Heart right ventricle (tissue), 16 donors: ENCODE results near the gene ALG1. TPM values are rescaled to one million over a fixed set of nuclear protein-coding genes. Genes with fewer than 3 reads are reported as not detected.

Source experiments
- ATAC-seq, 8 donors: fragments of 200-7000 bp; cut with Tn5 transposase; one replicate each; pipeline ENCODE4 v1.9.1; 2020; ENCODE audit warnings: mild to moderate bottlenecking in 8 of 8, moderate library complexity in 8 of 8, moderate number of reproducible peaks in 1 of 8
- DNase-seq, 2 donors: peaks; one replicate each; pipeline ENCODE4 v3.0.0-alpha.2; 2020
- H3K27ac ChIP-seq, 10 donors: fragments of 200-600 bp; sonication (generic) in 2 of 10; one replicate each; pipeline versions ENCODE4 v1.5.0 to v1.8.0; 2020 to 2022; ENCODE audit warnings: mild to moderate bottlenecking in 3 of 10
- H3K27me3 ChIP-seq, 7 donors: fragments of 200-600 bp; one replicate each; pipeline ENCODE4 v1.8.0; 2021 to 2022; ENCODE audit warnings: mild to moderate bottlenecking in 2 of 7
- H3K36me3 ChIP-seq, 9 donors: fragments of 200-600 bp; sonication (generic) in 1 of 9; one replicate each; pipeline versions ENCODE4 v1.5.0 to v1.8.0; 2020 to 2022; ENCODE audit warnings: mild to moderate bottlenecking in 2 of 9
- H3K4me1 ChIP-seq, 9 donors: fragments of 200-600 bp; sonication (generic) in 1 of 9; one replicate each; pipeline versions ENCODE4 v1.5.0 to v1.8.0; 2020 to 2022; ENCODE audit warnings: mild to moderate bottlenecking in 4 of 9
- H3K4me3 ChIP-seq, 10 donors: fragments of 200-600 bp; sonication (generic) in 2 of 10; one replicate each; pipeline versions ENCODE4 v1.5.0 to v1.8.0; 2020 to 2022; ENCODE audit warnings: mild to moderate bottlenecking in 7 of 10, moderate library complexity in 2 of 10
- H3K9me3 ChIP-seq, 11 donors: fragments of 200-600 bp in 10 of 11; sonication (generic) in 2 of 11; one replicate each; pipeline versions ENCODE4 v1.5.0 to v1.8.0; 2013 to 2022; ENCODE audit warnings: mild to moderate bottlenecking in 2 of 11, control low read depth in 1 of 11, moderate library complexity in 1 of 11
- WGBS, 2 donors: extraction: QIAGEN DNeasy Blood & Tissue Kit; methylation state at CpG; one replicate each; pipeline ENCODE4 v1.1.7; 2013; ENCODE audit warnings: inconsistent platforms in 1 of 2; 5-methylcytosine and 5-hydroxymethylcytosine counted together
- intact Hi-C, 10 donors: fragments of 100-400 bp; cut with DNase I; formaldehyde crosslinking; loops; one replicate each; pipeline versions ENCODE4 v1.11.1 to v1.14.2; 2022
- polyA plus RNA-seq, 2 donors: library from polyadenylated mRNA; stranded (reverse); fragments of 200-250 nt; gene quantifications; one replicate each; pipeline ENCODE4 v1.2.3, GENCODE V29; 2013
- total RNA-seq, 10 donors: library from RNA; stranded (reverse); fragmentation: NEBNext Ultra II Directional in 3 of 10; extraction: Animal tissue kit (Norgen Biotek cat#: 25700) in 3 of 10; gene quantifications; one replicate each; pipeline versions ENCODE4 v1.2.1 to v1.2.4, GENCODE V29; 2021 to 2023
- TF ChIP-seq, protein P1 (sequence below), 9 donors: fragments of 200-600 bp; sonication (generic) in 2 of 9; IDR thresholded peaks; one replicate each; pipeline versions ENCODE4 v1.5.0 to v1.8.0; 2021 to 2022; ENCODE audit warnings: antibody characterized with exemption in 9 of 9, mild to moderate bottlenecking in 5 of 9, moderate library complexity in 1 of 9
- donor health status: Arrhythmogenic right ventricular cardiomyopathy.
- donor health status: ischemic (EF 13 %, LVEDD 7.1; RV severe dilation, severe dysfunction).
- donor health status: healthy with polysubstance abuse.
- donor health status: DM: no; HTN: yes; CAD: no.
- donor health status: DM: no; HTN: no; CAD: no.
- donor health status: ischemic (EF 25% LVEDD 6.9; RV normal size, moderate dysfunction).
- donor health status: ischemic (EF 25% LVEDD 5.7; RV mildly dilated, moderate dysfunction).
- donor health status: healthy.
- donor health status: DM: yes; HTN: yes; CAD: no.
- donor health status: Ischemic cardiomyopathy.
- donor health status: ischemic (EF 35%, LVEDD 5.7; RV mildly dilated, moderate dysfunction).
- donor health status: nonischemic (EF 11% LVEDD 7.7; RV severe dilation, severe dysfunction).
- donor health status: DM: yes; HTN: yes; CAD: no.
- donor health status: PGD.
- donor health status: ischemic (EF 29% LVEDD 5.4; RV normal size, mild dysfunction).
- donor health status: nonischemic (EF 23%, LVEDD 6.1; RV moderate dilation, normal function).

ALG1 gene
- total and polyA plus RNA-seq, 12 donors = 4.9 to 13.7 (median 8.4) TPM

DNA sequence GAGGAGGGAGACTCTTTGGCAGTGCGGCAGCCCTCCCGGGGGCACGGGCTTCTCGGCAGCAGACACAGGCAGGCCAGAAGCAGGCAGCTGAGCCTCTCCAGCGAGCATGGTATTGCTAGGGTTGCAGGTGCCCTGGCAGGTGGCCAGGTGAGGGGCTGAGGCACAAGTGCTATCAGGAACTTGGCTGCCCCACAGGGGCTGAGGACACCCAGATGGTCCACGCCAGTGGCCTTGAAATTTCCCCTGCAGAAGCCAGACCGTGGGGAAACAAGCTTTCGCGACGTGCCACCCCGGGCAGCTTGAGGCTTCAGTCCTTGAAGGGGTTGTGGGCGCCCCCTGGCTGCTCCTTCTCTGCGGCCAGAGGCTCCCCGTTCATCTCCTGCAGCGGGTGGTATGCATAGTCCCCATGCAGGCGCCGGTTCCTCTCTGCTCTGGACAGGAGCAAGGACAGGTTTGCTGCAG, 46.4 kb upstream of the ALG1 start:
- Histone ChIP-seq H3K27me3 (no peaks in the 10 kb centered on the region), H3K9me3 (no peaks in the 10 kb centered on the region), H3K4me3 (no peak overlapping the region), H3K36me3 (peaks cover 0 to 30% (median 0%) of the 10 kb centered on the region in 9 donors), H3K27ac (no peak overlapping the region), H3K4me1 (peaks cover 0 to 13% (median 0%) of the 10 kb centered on the region in 9 donors)
- ATAC-seq (peak in 6 of 8 donors; percentile 18 to 69 (median 49)), DNase-seq (peak; percentile 33 to 46)
- 37 to 38% methylated on average over 17 of the region's 17 CpGs for WGBS, 2 donors
- TF ChIP-seq, protein P1, sequence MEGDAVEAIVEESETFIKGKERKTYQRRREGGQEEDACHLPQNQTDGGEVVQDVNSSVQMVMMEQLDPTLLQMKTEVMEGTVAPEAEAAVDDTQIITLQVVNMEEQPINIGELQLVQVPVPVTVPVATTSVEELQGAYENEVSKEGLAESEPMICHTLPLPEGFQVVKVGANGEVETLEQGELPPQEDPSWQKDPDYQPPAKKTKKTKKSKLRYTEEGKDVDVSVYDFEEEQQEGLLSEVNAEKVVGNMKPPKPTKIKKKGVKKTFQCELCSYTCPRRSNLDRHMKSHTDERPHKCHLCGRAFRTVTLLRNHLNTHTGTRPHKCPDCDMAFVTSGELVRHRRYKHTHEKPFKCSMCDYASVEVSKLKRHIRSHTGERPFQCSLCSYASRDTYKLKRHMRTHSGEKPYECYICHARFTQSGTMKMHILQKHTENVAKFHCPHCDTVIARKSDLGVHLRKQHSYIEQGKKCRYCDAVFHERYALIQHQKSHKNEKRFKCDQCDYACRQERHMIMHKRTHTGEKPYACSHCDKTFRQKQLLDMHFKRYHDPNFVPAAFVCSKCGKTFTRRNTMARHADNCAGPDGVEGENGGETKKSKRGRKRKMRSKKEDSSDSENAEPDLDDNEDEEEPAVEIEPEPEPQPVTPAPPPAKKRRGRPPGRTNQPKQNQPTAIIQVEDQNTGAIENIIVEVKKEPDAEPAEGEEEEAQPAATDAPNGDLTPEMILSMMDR (IDR thresholded peaks at IDR 0.05) = peak in 8 of 9 donors; percentile 11 to 56 (median 37)
- intact Hi-C loops = no loop called here

DNA sequence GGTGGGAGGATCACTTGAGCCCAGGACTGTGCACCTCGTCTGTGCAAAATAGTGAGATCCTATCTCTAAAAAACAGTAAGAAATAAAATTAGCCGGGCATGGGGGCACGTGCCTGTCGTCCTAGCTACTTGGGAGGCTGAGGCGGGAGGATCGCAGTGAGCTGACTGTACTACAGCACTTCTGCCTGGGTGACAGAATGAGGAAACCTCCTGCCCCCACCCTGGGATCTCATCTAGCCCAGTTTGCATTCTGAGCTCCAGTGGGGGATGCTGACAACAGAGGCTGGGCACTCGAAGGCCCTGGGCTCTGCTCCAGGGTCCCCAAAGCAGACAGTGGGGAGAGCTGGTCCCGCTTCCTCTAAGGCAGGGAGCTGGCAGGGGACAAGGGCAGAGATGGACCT, 45.0 kb upstream of the ALG1 start:
- intact Hi-C loops = no loop called here
- Histone ChIP-seq H3K4me3 (no peak overlapping the region), H3K4me1 (peaks cover 0 to 13% (median 0%) of the 10 kb centered on the region in 9 donors), H3K36me3 (peaks cover 0 to 40% (median 0%) of the 10 kb centered on the region in 9 donors), H3K27me3 (no peaks in the 10 kb centered on the region), H3K27ac (no peak overlapping the region), H3K9me3 (no peaks in the 10 kb centered on the region)
- WGBS, 2 donors = 90 to 92% methylated on average over 8 of the region's 8 CpGs
- TF ChIP-seq, protein P1 (IDR thresholded peaks at IDR 0.05) = no peak
- ATAC-seq = no peak
- DNase-seq = no peak

DNA sequence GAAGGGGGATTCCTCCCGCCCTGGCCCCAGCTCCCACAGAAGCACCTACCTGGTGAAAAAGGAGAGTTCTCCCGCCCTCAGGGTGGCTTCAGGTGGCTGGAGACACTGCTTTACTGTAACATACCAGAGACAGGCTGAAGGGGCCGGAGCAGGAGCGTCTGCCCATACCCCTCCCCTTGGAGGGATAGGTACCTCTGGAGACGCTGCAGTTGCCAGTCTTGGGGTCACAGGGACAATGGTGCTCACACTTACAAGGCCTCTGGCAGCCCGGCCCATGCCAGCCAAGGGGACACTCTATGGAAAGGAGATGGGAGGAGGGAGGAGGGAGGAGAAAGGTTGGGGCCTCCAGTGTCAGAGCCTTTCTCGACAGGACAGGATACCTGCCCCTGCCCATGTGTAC, 44.6 kb upstream of the ALG1 start:
- TF ChIP-seq, protein P1 (IDR thresholded peaks at IDR 0.05) = no peak
- Histone ChIP-seq H3K9me3 (no peaks in the 10 kb centered on the region), H3K27me3 (no peaks in the 10 kb centered on the region), H3K4me1 (peaks cover 0 to 13% (median 0%) of the 10 kb centered on the region in 9 donors), H3K27ac (no peak overlapping the region), H3K4me3 (no peak overlapping the region), H3K36me3 (peaks cover 0 to 40% (median 0%) of the 10 kb centered on the region in 9 donors)
- ATAC-seq (peak in 1 of 8 donors; percentile 27), DNase-seq (no peak)
- intact Hi-C loops = no loop called here
- 92 to 96% methylated on average over 7 of the region's 7 CpGs for WGBS, 2 donors

DNA sequence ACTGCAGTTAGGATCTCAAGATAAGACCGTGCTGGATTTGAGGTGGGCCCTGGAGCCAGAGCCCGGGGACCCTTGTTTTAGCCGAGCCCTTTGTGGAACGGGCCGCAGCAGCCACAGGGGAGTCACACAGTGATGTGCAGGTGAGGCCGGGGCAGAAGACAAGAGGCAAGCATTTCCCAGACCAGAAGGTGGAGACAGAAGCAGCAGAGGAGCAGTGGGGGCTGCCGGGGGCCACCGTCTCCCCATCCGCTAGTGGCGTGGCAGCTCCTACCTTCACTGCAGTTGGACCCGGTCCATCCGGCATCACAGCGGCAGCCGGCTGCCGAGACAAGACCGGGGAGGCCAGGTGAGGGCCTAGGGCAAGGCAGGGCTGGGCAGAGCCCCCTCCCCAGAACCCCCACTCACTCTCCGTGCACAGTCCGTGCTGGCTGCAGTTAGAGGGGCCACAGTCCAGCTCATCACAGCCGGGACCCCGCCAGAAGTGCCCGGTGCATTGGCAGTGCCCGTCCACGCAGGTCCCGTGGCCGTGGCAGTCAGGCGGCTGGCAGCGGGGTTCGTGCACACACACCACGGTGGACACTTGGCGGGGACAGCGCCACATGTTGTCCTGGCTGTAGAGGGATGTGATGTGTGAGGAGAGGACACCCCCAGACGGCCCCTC, 43.9 kb upstream of the ALG1 start:
- H3K9me3 ChIP-seq = no peaks in the 10 kb centered on the region
- H3K4me3 ChIP-seq = no peak overlapping the region
- no peaks in the 10 kb centered on the region for H3K27me3 ChIP-seq
- no peak overlapping the region for H3K27ac ChIP-seq
- peaks cover 0 to 18% (median 6%) of the 10 kb centered on the region in 9 donors for H3K4me1 ChIP-seq
- H3K36me3 ChIP-seq = peaks cover 0 to 40% (median 0%) of the 10 kb centered on the region in 9 donors
- intact Hi-C loops = no loop called here
- WGBS, 2 donors = 94 to 95% methylated on average over 32 of the region's 32 CpGs
- TF ChIP-seq, protein P1 (IDR thresholded peaks at IDR 0.05) = no peak
- DNase-seq (no peak), ATAC-seq (peak in 1 of 8 donors; percentile 5)
